HL-60 (cell line): ENCODE data around the gene SART1.

ENCODE experiments used
- DNase-seq, 2 experiments: peaks; one replicate each; pipeline ENCODE4 v3.0.0-alpha.2; 2010 to 2020; ENCODE audit warnings: low read depth in 1 of 2, low spot score in 1 of 2
- H3K27ac ChIP-seq: fragments of 250-450 bp; sonication (Bioruptor Pico); replicated peaks from 2 replicates; pipeline ENCODE4 v1.5.1; 2020; ENCODE audit warnings: mild to moderate bottlenecking, moderate library complexity
- H3K27me3 ChIP-seq: fragments of 250-450 bp; sonication (Bioruptor Pico); 2 replicates; pipeline ENCODE4 v1.5.1; 2021; ENCODE audit warnings: mild to moderate bottlenecking, moderate library complexity; ENCODE audit not compliant: insufficient read depth, poor library complexity, severe bottlenecking
- H3K4me3 ChIP-seq: replicated peaks from 2 replicates; pipeline ENCODE4 v1.5.1; 2011; ENCODE audit warnings: mild to moderate bottlenecking, control low read depth, low read length; ENCODE audit not compliant: insufficient read depth
- GABPA ChIP-seq: IDR thresholded peaks from 2 replicates; pipeline ENCODE4 v1.6.1; 2012; ENCODE audit warnings: low read depth
- POLR2AphosphoS5 ChIP-seq: IDR thresholded peaks from 2 replicates; pipeline ENCODE4 v1.6.1; 2012; ENCODE audit warnings: low read depth
- SPI1 ChIP-seq: IDR thresholded peaks from 2 replicates; pipeline ENCODE4 v1.6.1; 2012; ENCODE audit warnings: low read depth, mild to moderate bottlenecking, borderline replicate concordance
- TF ChIP-seq, protein P1 (sequence below): IDR thresholded peaks from 2 replicates; pipeline ENCODE4 v1.6.1; 2012; ENCODE audit warnings: low read depth; ENCODE audit not compliant: insufficient replicate concordance
- TF ChIP-seq, protein P2 (sequence below): IDR thresholded peaks from one replicate; pipeline ENCODE4 v1.5.1; 2011; ENCODE audit warnings: low read length, control low read depth, inconsistent platforms; ENCODE audit not compliant: insufficient read depth

SART1 gene

DNA sequence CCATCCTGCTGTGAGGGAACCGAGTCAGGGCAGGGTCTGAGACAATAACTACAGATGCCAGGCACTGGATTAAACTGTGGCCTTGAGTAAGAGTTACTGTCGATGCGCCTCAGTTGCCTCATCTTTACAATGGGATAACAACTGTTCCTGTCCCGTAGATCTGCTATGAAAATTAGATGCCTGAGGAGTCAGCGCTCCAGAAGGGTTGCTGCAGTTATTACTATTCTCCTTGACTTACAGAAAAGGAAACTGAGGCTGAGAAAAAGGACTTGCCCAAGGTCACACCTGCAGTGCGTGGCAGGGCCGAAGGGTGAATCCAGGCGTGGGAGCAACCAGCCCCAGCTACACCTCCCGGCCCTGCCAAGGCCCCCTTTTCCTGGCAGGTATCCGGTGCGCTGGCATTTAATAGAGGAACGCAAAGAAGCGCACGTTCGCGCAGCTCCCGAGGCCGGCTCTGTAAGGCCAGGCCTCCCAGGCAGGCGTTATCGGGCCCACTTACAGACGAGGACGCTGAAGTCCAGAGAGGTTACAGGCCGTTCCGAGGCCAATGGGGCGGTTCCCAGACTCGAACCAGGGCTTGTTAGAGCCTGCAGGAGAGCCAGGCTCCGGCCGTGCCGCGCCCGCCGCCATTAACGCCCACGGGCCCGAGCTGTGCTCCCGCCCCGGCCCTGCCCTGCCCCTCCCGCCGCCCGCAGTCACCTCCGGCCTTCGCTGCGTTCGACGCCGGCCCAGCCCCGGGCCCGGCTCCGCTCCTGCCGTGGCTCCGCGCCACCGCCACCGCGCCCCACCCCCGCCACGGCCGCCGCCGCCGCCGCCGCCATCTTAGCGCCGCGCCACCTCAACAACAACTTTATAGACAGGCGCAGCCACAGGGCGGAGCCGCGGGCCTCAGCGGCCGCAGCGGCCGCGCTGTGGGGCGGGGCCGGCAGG lies 43.1 kb upstream of the SART1 start, which contains the start of gene C11orf68:
Gene C11orf68, minus strand, starts transcription at position 852 of the 930 bp plus-strand sequence. Its CDS starts 31 bp downstream, at position 821.
- TF ChIP-seq, protein P1, sequence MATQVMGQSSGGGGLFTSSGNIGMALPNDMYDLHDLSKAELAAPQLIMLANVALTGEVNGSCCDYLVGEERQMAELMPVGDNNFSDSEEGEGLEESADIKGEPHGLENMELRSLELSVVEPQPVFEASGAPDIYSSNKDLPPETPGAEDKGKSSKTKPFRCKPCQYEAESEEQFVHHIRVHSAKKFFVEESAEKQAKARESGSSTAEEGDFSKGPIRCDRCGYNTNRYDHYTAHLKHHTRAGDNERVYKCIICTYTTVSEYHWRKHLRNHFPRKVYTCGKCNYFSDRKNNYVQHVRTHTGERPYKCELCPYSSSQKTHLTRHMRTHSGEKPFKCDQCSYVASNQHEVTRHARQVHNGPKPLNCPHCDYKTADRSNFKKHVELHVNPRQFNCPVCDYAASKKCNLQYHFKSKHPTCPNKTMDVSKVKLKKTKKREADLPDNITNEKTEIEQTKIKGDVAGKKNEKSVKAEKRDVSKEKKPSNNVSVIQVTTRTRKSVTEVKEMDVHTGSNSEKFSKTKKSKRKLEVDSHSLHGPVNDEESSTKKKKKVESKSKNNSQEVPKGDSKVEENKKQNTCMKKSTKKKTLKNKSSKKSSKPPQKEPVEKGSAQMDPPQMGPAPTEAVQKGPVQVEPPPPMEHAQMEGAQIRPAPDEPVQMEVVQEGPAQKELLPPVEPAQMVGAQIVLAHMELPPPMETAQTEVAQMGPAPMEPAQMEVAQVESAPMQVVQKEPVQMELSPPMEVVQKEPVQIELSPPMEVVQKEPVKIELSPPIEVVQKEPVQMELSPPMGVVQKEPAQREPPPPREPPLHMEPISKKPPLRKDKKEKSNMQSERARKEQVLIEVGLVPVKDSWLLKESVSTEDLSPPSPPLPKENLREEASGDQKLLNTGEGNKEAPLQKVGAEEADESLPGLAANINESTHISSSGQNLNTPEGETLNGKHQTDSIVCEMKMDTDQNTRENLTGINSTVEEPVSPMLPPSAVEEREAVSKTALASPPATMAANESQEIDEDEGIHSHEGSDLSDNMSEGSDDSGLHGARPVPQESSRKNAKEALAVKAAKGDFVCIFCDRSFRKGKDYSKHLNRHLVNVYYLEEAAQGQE = no peak
- TF ChIP-seq POLR2AphosphoS5 (peak; percentile 63; the same call in 1 of the 2 replicates), SPI1 (no peak), GABPA (no peak)
- TF ChIP-seq, protein P2, sequence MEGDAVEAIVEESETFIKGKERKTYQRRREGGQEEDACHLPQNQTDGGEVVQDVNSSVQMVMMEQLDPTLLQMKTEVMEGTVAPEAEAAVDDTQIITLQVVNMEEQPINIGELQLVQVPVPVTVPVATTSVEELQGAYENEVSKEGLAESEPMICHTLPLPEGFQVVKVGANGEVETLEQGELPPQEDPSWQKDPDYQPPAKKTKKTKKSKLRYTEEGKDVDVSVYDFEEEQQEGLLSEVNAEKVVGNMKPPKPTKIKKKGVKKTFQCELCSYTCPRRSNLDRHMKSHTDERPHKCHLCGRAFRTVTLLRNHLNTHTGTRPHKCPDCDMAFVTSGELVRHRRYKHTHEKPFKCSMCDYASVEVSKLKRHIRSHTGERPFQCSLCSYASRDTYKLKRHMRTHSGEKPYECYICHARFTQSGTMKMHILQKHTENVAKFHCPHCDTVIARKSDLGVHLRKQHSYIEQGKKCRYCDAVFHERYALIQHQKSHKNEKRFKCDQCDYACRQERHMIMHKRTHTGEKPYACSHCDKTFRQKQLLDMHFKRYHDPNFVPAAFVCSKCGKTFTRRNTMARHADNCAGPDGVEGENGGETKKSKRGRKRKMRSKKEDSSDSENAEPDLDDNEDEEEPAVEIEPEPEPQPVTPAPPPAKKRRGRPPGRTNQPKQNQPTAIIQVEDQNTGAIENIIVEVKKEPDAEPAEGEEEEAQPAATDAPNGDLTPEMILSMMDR = no peak
- Histone ChIP-seq H3K27ac (peak within 1 kb of the TSS; percentile 86), H3K27me3 (no peaks in the 10 kb centered on the region), H3K4me3 (peak within 1 kb of the TSS; percentile 86)
- peak in 1 of 2 experiments; percentile 43 for DNase-seq

GRCh38 chr11:65919141-65919572 lies 42.4 kb upstream of the SART1 start, which contains the start of gene DRAP1:
DRAP1 (plus strand) TSS chr11:65919426; CDS start chr11:65919502, 76 bp downstream.
- TF ChIP-seq GABPA = peak; percentile 37; the same call in 1 of the 2 replicates
- peak; percentile 14; the same call in 1 of the 2 replicates for TF ChIP-seq SPI1
- TF ChIP-seq, protein P1 = no peak
- TF ChIP-seq POLR2AphosphoS5 = peak; percentile 33
- TF ChIP-seq, protein P2 = no peak
- H3K4me3 ChIP-seq = peak within 1 kb of the TSS; percentile 86
- peak; percentile 96 to 98 for DNase-seq
- peak within 1 kb of the TSS; percentile 86 for H3K27ac ChIP-seq
- H3K27me3 ChIP-seq = no peaks in the 10 kb centered on the region

DNA sequence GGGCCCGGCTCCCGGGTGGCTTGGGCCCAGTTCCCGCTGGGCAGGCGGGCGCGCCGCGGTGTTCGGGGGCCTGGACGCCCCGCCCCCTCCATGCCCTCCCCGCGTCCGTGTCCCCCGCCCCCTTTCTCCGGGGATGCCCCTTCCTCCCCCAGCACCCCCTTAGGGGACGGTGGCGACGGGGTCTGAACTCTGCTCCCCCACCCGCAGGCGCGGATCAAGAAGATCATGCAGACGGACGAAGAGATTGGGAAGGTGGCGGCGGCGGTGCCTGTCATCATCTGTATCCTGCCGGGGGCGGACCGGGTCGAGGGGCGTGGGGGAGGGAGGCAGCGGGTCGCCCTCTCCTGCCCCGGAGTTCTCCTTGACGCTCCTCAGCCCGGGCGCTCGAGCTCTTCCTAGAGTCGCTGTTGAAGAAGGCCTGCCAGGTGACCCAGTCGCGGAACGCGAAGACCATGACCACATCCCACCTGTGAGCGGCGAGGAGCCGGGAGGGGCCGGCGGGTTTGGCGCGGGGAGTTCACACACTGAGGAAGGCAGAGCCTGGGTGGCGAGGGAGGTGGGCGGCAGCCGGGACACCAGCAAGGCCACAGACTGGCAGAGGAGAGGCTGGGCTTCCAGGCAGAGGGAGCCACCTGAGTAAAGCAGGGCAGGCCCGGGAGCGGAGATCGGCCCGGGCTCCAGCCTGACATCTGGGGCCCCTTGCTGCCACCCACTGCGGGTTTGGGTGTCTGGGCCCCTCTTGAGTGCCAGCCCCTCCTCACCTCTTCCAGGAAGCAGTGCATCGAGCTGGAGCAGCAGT lies 41.8 kb upstream of the SART1 start:
- peak overlapping the region; percentile 54 for H3K27ac ChIP-seq
- TF ChIP-seq, protein P1 = no peak
- TF ChIP-seq SPI1 (no peak), GABPA (no peak), POLR2AphosphoS5 (no peak; the same call in 1 of the 2 replicates)
- TF ChIP-seq, protein P2 = no peak
- H3K4me3 ChIP-seq = peak overlapping the region; percentile 80
- no peaks in the 10 kb centered on the region for H3K27me3 ChIP-seq
- DNase-seq = peak; percentile 30 to 49
